Ectodermal cell (in vitro differentiated cells): Measurements from ENCODE around the gene VIL1.

Source experiments
- H3K27ac ChIP-seq: 2 replicates; pipeline ENCODE4 v1.7.0; 2013; ENCODE audit warnings: mild to moderate bottlenecking, low read depth, low read length; ENCODE audit not compliant: insufficient read depth, poor library complexity, severe bottlenecking
- H3K27me3 ChIP-seq: 2 replicates; pipeline ENCODE4 v1.7.0; 2013; ENCODE audit warnings: mild to moderate bottlenecking, low read length; ENCODE audit not compliant: insufficient read depth, control insufficient read depth, poor library complexity, severe bottlenecking
- H3K36me3 ChIP-seq: one replicate; pipeline ENCODE4 v1.7.0; 2013; ENCODE audit warnings: low read length; ENCODE audit not compliant: control insufficient read depth, insufficient read depth
- H3K4me1 ChIP-seq: one replicate; pipeline ENCODE4 v1.7.0; 2013; ENCODE audit warnings: low read length; ENCODE audit not compliant: control insufficient read depth, insufficient read depth
- H3K4me3 ChIP-seq: 2 replicates; pipeline ENCODE4 v1.7.0; 2013; ENCODE audit warnings: low read depth, low read length, control low read depth; ENCODE audit not compliant: insufficient read depth
- H3K9me3 ChIP-seq: 2 replicates; pipeline ENCODE4 v1.7.0; 2013; ENCODE audit warnings: mild to moderate bottlenecking, low read length, moderate library complexity; ENCODE audit not compliant: control insufficient read depth
- WGBS, 2 experiments: methylation state at CpG; one replicate each; pipeline ENCODE4 v1.1.7; 2013; ENCODE audit warnings: missing lambda C conversion rate in 2 of 2; 5-methylcytosine and 5-hydroxymethylcytosine counted together

The VIL1 gene

GRCh38 chr2:218438596-218438995, 19.7 kb downstream of the VIL1 start:
- Histone ChIP-seq H3K4me1 (no peaks in the 10 kb centered on the region), H3K36me3 (no peaks in the 10 kb centered on the region), H3K27ac (no peak overlapping the region), H3K27me3 (no peaks in the 10 kb centered on the region), H3K9me3 (no peaks in the 10 kb centered on the region), H3K4me3 (no peak overlapping the region)
- WGBS, 2 experiments: 90 to 95% methylated on average over 4 of the region's 4 CpGs

- Histone ChIP-seq H3K27me3 (no peaks in the 10 kb centered on the region), H3K36me3 (no peaks in the 10 kb centered on the region), H3K4me3 (no peak overlapping the region), H3K4me1 (no peaks in the 10 kb centered on the region), H3K9me3 (no peaks in the 10 kb centered on the region), H3K27ac (no peak overlapping the region)
- WGBS, 2 experiments: 92 to 94% methylated on average over 7 of the region's 7 CpGs
These were observed 25.9 kb downstream of the VIL1 start for GRCh38 chr2:218444692-218445357.

- H3K36me3 ChIP-seq: no peaks in the 10 kb centered on the region
- H3K4me3 ChIP-seq: no peak overlapping the region
- H3K27ac ChIP-seq: no peak overlapping the region
- H3K4me1 ChIP-seq: no peaks in the 10 kb centered on the region
- H3K9me3 ChIP-seq: no peaks in the 10 kb centered on the region
- H3K27me3 ChIP-seq: no peaks in the 10 kb centered on the region
These were observed 26.7 kb downstream of the VIL1 start for GRCh38 chr2:218445602-218446001.

- H3K4me3 ChIP-seq: no peak overlapping the region
- H3K4me1 ChIP-seq: no peaks in the 10 kb centered on the region
- H3K9me3 ChIP-seq: no peaks in the 10 kb centered on the region
- 95 to 96% methylated on average over 6 of the region's 6 CpGs for WGBS, 2 experiments
- no peaks in the 10 kb centered on the region for H3K27me3 ChIP-seq
- no peak overlapping the region for H3K27ac ChIP-seq
- no peaks in the 10 kb centered on the region for H3K36me3 ChIP-seq
These were observed 27.6 kb downstream of the VIL1 start for GRCh38 chr2:218446547-218446946.

GRCh38 chr2:218447072-218447471, 28.1 kb downstream of the VIL1 start:
- Histone ChIP-seq H3K27ac (no peak overlapping the region), H3K27me3 (no peaks in the 10 kb centered on the region), H3K9me3 (no peaks in the 10 kb centered on the region), H3K36me3 (no peaks in the 10 kb centered on the region), H3K4me1 (no peaks in the 10 kb centered on the region), H3K4me3 (no peak overlapping the region)
- WGBS, 2 experiments: 95 to 97% methylated on average over 2 of the region's 2 CpGs

GRCh38 chr2:218448934-218449333, 30.0 kb downstream of the VIL1 start:
- no peak overlapping the region for H3K27ac ChIP-seq
- peaks cover 5% of the 10 kb centered on the region for H3K36me3 ChIP-seq
- WGBS, 2 experiments: 89 to 92% methylated on average over 2 to 3 of the region's 3 CpGs
- H3K9me3 ChIP-seq: no peaks in the 10 kb centered on the region
- H3K4me1 ChIP-seq: no peaks in the 10 kb centered on the region
- no peaks in the 10 kb centered on the region for H3K27me3 ChIP-seq
- no peak overlapping the region for H3K4me3 ChIP-seq

GRCh38 chr2:218452079-218452478, 33.2 kb downstream of the VIL1 start:
- no peaks in the 10 kb centered on the region for H3K27me3 ChIP-seq
- no peak overlapping the region for H3K27ac ChIP-seq
- WGBS, 2 experiments: 100% methylated on average over 1 of the region's 1 CpG; no CpG with 5 or more reads in 1 of the 2 experiments
- H3K36me3 ChIP-seq: peaks cover 18% of the 10 kb centered on the region
- no peaks in the 10 kb centered on the region for H3K4me1 ChIP-seq
- no peak overlapping the region for H3K4me3 ChIP-seq
- H3K9me3 ChIP-seq: no peaks in the 10 kb centered on the region

GRCh38 chr2:218456849-218457248, 37.9 kb downstream of the VIL1 start:
- H3K36me3 ChIP-seq: peaks cover 35% of the 10 kb centered on the region
- H3K27ac ChIP-seq: no peak overlapping the region
- WGBS, 2 experiments: 92 to 100% methylated on average over 3 of the region's 3 CpGs
- H3K27me3 ChIP-seq: no peaks in the 10 kb centered on the region
- no peaks in the 10 kb centered on the region for H3K4me1 ChIP-seq
- no peak overlapping the region for H3K4me3 ChIP-seq
- H3K9me3 ChIP-seq: no peaks in the 10 kb centered on the region

GRCh38 chr2:218458598-218458997, 39.7 kb downstream of the VIL1 start:
- H3K4me1 ChIP-seq: no peaks in the 10 kb centered on the region
- no peak overlapping the region for H3K4me3 ChIP-seq
- 100% methylated on average over 1 of the region's 1 CpG for WGBS, 2 experiments
- no peaks in the 10 kb centered on the region for H3K27me3 ChIP-seq
- H3K36me3 ChIP-seq: peaks cover 44% of the 10 kb centered on the region
- H3K27ac ChIP-seq: no peak overlapping the region
- H3K9me3 ChIP-seq: no peaks in the 10 kb centered on the region

GRCh38 chr2:218465987-218466633, 47.2 kb downstream of the VIL1 start:
- 76 to 92% methylated on average over 2 to 3 of the region's 3 CpGs for WGBS, 2 experiments
- H3K36me3 ChIP-seq: peaks cover 37% of the 10 kb centered on the region
- no peak overlapping the region for H3K4me3 ChIP-seq
- no peaks in the 10 kb centered on the region for H3K9me3 ChIP-seq
- no peak overlapping the region for H3K27ac ChIP-seq
- no peaks in the 10 kb centered on the region for H3K27me3 ChIP-seq
- H3K4me1 ChIP-seq: no peaks in the 10 kb centered on the region
